Measurements from ENCODE around the gene SLC1A3. TPM values are rescaled to one million over a fixed set of nuclear protein-coding genes. Genes with fewer than 3 reads are reported as not detected.
A peak's percentile ranks its signal among the peaks of the same experiment; 100 is the strongest.

Gene SLC1A3
- total RNA-seq, 1 experiment from 2014 or later: 5.8 TPM

DNA sequence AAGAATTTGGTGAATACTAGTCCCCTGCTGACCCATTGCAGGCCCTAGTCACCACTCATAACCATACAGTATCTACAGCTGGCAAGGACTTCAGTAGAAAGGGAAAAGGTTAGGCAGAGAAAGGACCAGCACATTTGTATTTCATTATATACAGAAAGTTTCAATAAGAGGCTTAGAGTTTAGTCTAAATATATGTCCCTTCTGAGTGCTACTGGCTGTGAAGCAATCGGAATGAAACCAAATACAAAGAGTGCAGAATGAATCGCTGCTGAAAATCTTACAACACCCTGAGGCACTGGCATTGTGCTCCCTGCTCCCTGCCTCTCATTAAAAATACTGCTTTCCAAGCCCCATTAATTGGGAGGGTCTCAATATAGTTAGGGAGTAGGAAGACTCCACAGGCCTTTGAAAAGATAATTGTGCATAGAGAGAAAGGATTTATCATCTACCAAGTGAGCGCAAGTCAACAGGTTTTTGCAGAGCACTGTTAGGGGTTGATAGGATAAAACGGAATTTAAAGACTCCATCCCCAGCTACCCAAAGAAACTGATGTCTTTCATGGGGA lies 110.8 kb downstream of the SLC1A3 start:
- no peak for DNase-seq (ENCODE audit: low read depth)

DNA sequence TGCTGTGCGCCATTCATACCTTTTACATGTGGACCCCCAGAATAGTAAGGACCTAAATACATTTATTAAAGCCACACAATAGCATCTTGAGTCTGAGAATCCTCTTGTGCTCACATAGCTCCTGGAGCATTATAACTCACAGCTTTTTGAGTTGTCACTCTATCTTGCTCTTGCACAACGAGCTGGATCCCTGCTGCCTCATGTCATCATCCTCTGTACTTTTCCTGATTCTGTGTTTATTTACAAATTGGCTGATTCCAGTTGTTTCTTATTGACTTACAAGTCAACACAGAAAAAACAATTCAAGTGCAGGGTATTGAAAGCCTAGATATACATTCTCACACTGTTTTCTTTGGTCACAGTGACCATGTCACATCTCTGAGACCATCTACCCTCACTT lies 112.9 kb downstream of the SLC1A3 start:
- no peak for DNase-seq (ENCODE audit: low read depth)

DNA sequence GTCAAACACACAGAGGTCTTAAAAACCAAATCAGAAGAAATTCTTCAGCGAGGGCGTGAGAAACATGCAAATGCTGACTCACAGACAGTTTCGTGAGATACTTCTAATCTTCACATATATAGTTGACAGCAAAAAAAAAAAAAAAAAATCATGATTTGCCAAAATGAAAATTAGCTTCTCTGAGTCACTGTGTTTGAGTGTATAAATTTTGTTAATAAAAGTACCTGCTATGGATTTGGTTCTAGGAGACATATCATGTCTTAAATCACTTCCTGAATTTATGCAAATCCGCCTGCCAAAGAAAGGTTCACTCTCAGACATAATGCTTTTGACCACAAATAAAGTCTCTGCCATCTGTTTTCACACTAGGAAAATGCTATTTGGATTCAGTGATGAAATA lies 114.3 kb downstream of the SLC1A3 start:
- DNase-seq (ENCODE audit: low read depth): no peak

DNA sequence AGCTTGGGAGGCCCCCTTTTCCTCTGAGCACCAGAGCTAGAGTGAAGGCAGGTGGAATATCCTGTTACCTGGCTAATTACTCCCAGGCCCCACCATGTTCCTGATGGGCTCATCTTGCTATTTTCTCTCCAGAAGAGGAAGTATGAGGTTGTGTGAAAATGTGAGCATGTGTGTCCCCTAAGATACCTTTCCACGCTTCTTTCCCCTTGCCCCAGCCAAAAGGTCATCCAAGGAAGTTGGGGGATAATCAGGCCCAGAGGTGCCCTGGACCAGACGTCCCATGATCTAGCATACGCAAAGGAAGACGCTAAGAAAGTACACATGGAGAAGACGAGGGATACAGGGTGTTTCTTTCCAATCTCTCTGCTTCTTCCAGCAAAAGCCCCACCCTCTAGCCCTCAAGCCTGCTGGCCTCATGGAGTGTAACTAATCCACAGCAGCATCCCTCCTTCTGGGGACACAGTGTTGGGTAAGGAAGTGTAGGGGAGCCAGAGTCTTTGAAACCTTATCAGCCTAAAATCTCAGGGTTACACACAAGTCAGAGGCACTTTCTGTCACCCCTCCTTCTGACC lies 115.3 kb downstream of the SLC1A3 start:
- no peak for DNase-seq (ENCODE audit: low read depth)

DNA sequence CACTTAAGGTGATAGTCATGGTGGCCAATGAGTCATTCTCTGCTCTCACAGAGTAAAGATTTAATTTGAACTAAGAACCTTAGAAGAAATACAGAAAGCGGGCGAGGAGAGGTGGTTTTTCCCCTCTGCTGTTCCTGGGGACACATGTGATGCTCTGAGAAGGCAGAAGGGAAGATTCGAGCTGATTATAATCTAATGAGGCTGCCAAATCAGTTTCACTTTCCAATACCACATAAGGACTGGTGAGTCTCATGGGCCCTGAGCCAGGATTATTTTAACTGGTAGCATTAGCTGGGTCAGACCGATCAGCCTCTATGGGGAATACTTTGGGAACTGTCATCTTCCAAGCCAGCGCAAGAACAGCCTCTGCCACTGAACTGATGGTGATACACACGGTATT lies 116.5 kb downstream of the SLC1A3 start:
- DNase-seq (ENCODE audit: low read depth): peak; percentile 25

DNA sequence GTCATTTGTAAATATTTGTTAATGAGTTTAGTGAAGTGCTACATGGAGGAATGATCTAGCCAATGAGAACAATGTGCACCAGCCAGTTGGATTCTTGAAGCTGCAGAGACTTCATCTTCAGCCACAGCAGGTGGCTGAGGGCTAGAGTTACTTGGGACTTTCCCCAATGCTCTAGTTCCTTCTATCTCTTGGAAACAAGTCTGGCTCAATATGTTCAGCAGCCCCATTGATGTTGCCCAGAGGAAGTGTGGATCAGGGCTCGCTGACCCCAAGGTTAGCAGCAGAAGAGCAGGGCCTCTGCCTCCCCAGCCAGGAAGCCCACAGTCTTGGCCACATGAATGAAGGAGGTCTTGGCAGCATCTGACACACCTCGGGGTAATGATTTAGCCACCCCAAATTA lies 117.5 kb downstream of the SLC1A3 start:
- DNase-seq (ENCODE audit: low read depth): no peak

DNA sequence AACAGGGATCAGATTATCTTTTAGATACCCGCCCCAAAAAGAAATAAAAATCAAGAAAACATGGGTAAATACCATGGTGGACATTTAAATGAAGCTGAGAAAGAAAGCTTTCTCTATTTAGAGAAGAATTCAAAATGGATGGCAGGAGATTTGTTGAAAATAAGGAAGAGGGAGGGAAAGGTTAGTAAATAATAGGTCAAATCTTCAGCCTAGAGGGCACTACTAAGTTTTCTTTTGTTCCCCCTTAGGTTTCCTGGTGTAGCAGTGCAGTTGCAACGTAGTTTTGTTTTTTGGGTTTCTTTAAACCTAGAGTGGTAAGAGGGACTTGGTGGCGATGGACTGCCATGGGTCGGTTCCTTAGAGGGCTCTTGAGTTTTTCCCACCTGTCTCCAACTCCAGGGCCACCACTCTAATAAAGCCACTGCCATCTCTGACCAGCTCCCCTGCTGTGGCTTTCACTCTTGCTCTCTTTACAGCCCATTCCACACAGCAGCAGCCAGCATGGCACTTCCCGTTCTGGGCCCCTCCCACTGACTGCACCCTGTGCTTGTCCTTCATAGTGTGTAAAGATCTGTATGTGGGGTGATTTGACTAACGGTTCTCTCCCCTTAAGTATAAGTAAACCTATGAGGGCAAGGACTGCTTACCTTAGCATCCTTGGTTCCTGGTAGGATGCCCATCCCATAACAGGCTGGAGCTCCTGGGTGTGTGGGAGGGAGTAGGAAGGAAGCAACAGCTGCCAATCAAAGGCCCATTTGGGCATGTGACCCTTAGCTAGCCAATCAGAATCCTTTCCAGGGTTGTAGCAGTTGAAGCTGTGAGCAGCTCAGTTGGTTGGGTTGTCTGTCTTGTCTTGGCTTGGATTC lies 118.3 kb downstream of the SLC1A3 start:
- DNase-seq (ENCODE audit: low read depth): peak; percentile 22

DNA sequence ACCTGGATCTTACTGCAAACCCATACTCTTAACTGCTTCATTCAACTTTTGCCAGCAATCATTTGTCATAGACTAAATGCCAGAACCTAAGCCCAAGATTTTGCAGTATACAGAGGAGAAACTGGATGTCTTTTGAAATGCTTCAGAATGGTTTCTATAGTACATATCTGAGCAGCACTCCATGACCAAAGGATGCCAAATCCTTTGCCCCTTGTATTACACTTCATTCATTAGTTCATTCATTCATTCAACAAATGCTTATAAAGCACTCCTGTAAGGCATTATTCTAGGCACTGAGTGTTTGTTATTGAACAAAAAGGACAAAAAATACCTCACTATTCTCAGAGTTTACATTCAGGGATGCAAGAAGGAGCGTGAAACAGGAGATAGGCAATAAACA lies 119.9 kb downstream of the SLC1A3 start:
- no peak for DNase-seq (ENCODE audit: low read depth)

DNA sequence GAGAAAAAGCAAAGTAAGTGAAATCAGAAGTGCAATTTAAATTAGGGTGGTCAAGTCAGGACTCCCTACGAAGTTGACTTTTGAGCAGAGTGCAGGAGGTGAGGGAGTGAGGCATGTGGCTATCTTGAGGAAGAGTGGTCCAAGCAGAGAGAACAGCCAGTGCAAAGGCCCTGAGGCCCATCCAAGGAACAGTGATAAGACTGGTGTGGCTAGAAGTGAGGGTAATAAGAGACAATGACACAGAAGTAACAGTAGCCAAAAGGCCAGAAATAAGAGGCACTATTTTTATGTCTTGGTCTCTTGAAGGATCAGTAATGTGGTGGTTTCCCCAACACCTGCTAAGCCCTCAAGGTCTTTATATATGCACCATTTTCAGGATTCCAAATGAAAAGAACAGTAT lies 120.4 kb downstream of the SLC1A3 start:
- no peak for DNase-seq (ENCODE audit: low read depth)

DNA sequence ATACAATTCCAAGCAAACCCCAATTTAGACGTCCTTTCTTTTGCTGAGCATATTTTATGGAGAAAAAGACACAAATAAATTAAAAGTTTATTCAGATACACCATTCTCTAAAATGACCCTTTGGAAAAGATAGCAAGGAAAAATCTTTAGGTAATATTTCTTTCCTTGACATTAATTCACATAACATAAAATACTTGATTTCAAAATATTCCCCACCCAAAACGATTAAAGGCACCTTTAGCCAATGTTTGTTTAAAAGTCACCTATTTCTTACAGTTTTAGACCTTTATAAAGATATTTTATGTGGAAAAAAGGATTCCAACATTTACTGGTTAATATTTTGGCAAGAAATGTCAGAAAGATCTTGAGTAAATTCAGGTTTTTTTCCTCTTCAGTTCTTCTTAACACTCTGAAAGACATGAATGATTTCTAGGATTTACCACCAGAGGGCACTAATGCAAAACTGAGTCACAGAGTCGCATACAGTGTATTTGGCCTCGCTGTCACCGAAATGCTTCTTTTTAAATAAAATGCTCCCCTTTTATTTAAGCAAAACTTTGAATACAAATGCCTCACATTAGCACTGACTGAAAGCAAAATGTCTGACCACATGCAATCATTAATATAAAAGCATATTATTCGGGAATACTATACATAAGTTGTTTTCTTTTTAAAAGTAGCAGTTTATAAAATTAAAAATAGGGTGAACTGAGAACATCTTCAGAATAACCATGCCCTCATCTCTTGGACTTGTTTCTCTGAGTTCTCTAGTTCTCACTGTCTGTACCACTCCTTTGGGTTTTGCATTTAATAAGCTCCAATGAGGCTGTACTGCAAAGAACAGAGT lies 122.5 kb downstream of the SLC1A3 start:
- DNase-seq (ENCODE audit: low read depth): peak; percentile 45

DNA sequence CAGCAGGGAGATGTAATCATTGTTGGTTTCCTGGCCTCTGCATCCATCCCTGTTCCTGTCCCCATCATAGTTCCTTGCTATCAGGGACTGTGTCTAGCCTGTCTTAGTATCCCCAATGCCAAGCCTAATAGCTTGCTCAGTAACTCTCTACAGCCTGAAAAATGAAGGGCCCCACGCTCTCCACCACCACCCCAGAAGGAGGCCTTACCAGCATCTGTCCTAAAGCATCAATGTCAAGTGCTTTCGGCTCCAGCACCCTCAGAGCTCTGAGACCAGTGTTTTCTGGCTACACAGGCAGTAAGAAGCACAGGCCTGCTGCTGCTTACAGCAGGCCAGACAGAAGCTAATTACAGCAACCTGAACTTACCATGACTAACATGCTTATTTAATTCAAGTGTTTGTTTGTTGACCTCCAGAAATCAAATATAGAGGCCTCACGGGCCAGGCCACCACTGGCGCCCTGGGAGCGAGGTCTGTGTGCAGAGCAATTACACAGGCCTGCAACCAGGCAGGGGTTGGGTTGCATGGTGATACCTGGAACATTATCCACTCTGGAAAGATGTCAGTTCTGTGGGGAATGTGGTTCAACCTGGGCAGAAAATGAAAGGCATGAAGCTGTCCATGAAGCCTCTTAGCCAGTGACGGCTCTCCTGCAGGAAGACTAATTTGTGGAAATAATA lies 124.3 kb downstream of the SLC1A3 start:
- no peak for DNase-seq (ENCODE audit: low read depth)

DNA sequence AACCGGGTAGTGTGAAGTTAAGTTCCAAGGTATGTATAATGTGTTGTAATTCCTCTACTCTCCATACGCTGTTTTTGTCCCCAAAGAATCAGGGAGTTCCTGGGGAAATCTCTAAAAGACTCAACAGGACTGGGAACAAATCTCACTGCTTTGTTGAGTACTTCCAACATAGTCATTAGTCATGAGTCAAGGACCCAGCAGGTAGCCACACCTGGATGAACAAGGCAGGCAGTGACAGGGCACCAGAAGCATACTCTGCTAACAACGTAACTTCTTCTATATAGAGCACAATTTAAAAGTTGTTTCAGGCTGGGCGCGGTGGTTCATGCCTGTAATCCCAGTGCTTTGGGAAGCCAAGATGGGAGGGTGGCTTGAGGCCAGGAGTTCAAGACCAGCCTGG lies 126.8 kb downstream of the SLC1A3 start:
- no peak for DNase-seq (ENCODE audit: low read depth)

DNA sequence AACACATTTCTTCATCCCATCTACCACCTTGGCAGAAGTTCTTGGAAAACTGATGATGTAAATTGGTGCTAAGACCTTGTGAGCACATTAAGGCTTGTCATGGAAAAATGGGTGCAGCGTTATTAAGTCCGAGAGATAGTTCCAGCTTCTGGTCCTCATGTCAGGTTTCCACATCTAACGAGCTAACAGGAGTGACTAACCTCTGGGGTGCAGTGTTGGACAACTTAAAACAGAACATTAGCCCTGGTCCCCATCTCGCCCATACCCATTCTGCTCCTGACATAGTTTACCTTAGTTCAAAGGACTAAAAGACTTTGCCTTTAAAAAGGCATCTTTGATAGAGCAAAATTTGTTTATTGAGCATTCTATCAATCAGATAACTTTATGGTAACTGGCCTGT lies 128.0 kb downstream of the SLC1A3 start:
- DNase-seq (ENCODE audit: low read depth): peak; percentile 29

DNA sequence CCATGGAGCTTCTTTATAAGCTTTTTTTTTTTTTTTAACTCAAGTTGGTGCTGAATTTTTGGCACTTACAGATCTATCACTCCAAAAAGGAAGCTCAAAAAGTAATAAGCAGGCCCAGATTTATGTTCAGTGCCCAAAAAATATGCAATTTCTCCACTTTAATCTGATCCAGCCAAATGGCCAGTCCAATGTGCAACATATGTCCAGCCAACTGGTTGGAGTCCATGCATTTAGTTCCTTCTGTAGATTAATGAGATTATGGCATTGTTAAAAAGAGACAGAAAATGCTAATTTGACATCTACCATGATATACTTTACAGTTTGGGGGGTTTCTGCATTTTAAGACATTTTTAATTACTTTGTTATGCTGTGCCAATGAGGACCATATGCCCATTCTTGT lies 129.5 kb downstream of the SLC1A3 start:
- no peak for DNase-seq (ENCODE audit: low read depth)

Data from Daoy (cell line).